Left ventricle myocardium inferior (tissue), 1 donor: ENCODE measurements around the gene CACNA2D1. TPM values are rescaled to one million over a fixed set of nuclear protein-coding genes. Genes with fewer than 3 reads are reported as not detected.

Experiments used
- DNase-seq: peaks from one replicate; pipeline ENCODE4 v3.0.0-alpha.2; 2020
- H3K27ac ChIP-seq: fragments of 200-600 bp; replicated peaks from 2 replicates; pipeline ENCODE4 v1.8.0; 2021
- H3K27me3 ChIP-seq: fragments of 200-600 bp; 2 replicates; pipeline ENCODE4 v1.8.0; 2021; ENCODE audit warnings: low read depth
- H3K36me3 ChIP-seq: fragments of 200-600 bp; 2 replicates; pipeline ENCODE4 v1.8.0; 2021
- H3K4me1 ChIP-seq: fragments of 200-600 bp; 2 replicates; pipeline ENCODE4 v1.8.0; 2021
- H3K4me3 ChIP-seq: fragments of 200-600 bp; 2 replicates; pipeline ENCODE4 v1.8.0; 2021; ENCODE audit warnings: mild to moderate bottlenecking, moderate library complexity
- H3K9me3 ChIP-seq: fragments of 200-600 bp; replicated peaks from 2 replicates; pipeline ENCODE4 v1.8.0; 2021
- intact Hi-C: fragments of 100-400 bp; cut with micrococcal nuclease; formaldehyde crosslinking; loops from one replicate; pipeline ENCODE4 v1.11.0; 2022
- total RNA-seq: library from RNA; stranded (reverse); fragmentation: NEBNext Ultra II Directional; extraction: Animal tissue kit (Norgen Biotek cat#: 25700); gene quantifications from one replicate; pipeline ENCODE4 v1.2.1, GENCODE V29; 2021
- TF ChIP-seq, protein P1 (sequence below): fragments of 200-600 bp; IDR thresholded peaks from 2 replicates; pipeline ENCODE4 v1.8.0; 2021; ENCODE audit warnings: antibody characterized with exemption, mild to moderate bottlenecking, borderline replicate concordance
- donor health status: DM: no; HTN: yes; CAD: no; lungs with severe emphysema.

Gene CACNA2D1
- total RNA-seq, 1 donor from 2014 or later = 64.6 TPM

DNA sequence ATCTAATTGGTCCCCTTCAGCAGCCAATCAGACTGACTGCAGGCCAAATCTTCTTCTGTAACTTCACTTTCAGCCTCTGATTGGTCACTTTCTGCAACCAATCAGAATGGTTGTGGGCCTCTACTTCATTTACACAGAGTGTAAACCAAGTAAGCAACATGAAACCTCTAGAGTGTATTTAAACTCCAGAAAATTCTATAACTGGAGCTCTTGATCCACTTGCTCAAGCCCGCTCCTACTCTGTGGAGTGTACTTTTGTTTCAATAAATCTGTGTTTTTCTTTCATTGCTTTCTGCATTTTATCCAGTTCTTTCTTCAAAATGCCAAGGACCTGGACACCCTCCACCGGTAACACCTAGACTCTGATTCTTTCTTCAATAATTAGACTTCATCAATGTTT is 319.1 kb downstream of the CACNA2D1 start:
- no peak for DNase-seq
- Histone ChIP-seq H3K4me3 (no peak overlapping the region), H3K4me1 (peaks cover 14% of the 10 kb centered on the region), H3K36me3 (peaks cover 5% of the 10 kb centered on the region), H3K9me3 (peaks cover 14% of the 10 kb centered on the region), H3K27me3 (no peaks in the 10 kb centered on the region), H3K27ac (no peak overlapping the region)
- TF ChIP-seq, protein P1, sequence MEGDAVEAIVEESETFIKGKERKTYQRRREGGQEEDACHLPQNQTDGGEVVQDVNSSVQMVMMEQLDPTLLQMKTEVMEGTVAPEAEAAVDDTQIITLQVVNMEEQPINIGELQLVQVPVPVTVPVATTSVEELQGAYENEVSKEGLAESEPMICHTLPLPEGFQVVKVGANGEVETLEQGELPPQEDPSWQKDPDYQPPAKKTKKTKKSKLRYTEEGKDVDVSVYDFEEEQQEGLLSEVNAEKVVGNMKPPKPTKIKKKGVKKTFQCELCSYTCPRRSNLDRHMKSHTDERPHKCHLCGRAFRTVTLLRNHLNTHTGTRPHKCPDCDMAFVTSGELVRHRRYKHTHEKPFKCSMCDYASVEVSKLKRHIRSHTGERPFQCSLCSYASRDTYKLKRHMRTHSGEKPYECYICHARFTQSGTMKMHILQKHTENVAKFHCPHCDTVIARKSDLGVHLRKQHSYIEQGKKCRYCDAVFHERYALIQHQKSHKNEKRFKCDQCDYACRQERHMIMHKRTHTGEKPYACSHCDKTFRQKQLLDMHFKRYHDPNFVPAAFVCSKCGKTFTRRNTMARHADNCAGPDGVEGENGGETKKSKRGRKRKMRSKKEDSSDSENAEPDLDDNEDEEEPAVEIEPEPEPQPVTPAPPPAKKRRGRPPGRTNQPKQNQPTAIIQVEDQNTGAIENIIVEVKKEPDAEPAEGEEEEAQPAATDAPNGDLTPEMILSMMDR = no peak
- intact Hi-C loops = no loop called here

DNA sequence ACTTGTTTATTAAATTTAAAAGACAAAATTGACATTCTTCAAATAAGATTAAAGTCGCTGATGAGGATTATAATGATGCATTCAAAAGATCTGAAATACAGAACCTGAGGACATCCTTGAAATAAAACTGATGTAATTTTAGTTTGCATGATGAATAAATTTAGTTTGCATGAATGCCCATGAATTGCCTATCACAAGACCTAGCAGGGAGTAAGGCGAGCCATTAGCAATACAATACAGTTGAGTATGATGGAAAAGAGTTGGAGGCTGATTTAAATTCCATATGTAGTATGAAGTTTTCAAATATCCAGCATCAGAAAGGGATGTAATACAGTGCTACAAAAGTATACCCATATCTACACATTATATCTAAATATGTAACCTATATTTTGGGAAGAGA is 321.3 kb downstream of the CACNA2D1 start:
- H3K27ac ChIP-seq = no peak overlapping the region
- H3K27me3 ChIP-seq = no peaks in the 10 kb centered on the region
- H3K9me3 ChIP-seq = peaks cover 14% of the 10 kb centered on the region
- H3K4me3 ChIP-seq = no peak overlapping the region
- no peak for DNase-seq
- TF ChIP-seq, protein P1 = no peak
- H3K36me3 ChIP-seq = peaks cover 5% of the 10 kb centered on the region
- no peaks in the 10 kb centered on the region for H3K4me1 ChIP-seq
- intact Hi-C loops = no loop called here

DNA sequence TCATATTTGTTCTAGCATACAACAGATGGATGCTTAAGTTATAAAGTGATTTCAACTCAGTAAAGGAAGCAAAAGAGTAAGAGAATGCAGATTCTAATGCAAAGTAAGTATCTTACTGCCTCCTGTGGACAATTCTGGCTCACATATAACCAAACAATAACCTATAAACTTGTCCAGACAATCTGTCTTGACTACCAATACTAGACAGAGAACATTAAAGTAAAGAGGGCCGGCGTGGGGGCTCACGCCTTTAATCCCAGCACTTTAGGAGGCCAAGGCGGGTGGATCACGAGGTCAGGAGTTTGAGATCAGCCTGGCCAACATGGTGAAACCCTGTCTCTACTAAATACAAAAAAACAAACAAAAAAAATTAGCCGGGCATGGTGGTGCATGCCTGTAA is 329.3 kb downstream of the CACNA2D1 start:
- no peak for DNase-seq
- intact Hi-C loops = no loop called here
- Histone ChIP-seq H3K9me3 (no peaks in the 10 kb centered on the region), H3K4me1 (peaks cover 8% of the 10 kb centered on the region), H3K36me3 (peaks cover 6% of the 10 kb centered on the region), H3K4me3 (no peak overlapping the region), H3K27ac (no peak overlapping the region), H3K27me3 (no peaks in the 10 kb centered on the region)
- TF ChIP-seq, protein P1 = no peak

DNA sequence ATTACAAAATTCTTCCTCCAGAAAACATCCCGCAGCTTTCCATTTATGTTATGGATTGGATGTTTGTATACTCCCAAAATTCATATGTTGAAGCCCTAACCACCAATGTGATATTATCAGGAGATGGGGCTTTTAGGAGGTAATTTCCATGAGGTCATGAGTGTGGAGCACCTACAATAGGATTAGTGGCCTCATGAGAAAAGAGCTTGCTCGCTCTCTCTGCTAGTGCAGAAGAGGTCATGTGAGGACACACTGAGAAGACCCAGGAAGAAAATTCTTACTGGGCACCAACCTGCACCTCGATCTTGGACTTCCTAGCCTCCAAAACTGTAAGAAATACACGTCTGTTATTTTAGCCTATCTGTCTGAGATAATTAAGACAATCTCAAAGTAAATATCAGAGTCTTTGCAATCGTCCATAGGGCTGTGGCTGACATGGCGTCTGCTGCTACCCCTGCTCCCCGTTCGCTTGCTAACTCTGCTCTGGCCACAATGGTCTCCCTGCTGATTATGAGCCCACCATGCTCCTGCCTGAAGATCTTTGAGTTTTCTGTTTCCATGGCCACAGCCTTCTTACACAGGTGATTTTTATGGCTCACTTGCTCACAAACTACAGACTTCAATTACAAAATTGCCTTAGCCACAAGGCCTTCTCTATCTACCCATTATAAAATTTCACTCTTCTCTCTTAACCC is 333.3 kb downstream of the CACNA2D1 start:
- no peak for DNase-seq
- no peaks in the 10 kb centered on the region for H3K27me3 ChIP-seq
- no peaks in the 10 kb centered on the region for H3K9me3 ChIP-seq
- TF ChIP-seq, protein P1 = no peak
- H3K4me3 ChIP-seq = no peak overlapping the region
- H3K36me3 ChIP-seq = no peaks in the 10 kb centered on the region
- intact Hi-C loops = no loop called here
- H3K27ac ChIP-seq = no peak overlapping the region
- peaks cover 12% of the 10 kb centered on the region for H3K4me1 ChIP-seq

DNA sequence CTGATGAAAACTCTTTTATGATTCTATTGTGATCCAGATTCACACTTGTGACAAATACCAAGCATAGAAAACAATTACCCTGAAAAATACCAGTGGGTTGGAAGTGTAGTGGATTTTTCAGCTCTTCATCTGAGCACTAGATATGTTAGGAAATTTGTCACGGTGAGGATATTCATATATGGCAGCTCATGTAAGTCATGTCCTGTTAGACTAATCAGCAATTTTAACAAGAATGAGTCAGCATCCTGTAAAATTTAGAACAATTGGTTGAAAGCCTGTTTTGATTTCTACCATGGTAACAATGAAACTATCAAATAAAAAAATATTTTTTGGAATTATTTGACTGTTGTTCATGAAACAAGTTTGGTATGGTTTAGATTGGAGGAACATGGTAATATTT is 334.3 kb downstream of the CACNA2D1 start:
- Histone ChIP-seq H3K27me3 (no peaks in the 10 kb centered on the region), H3K4me1 (peaks cover 12% of the 10 kb centered on the region), H3K27ac (peak overlapping the region; percentile 15), H3K36me3 (no peaks in the 10 kb centered on the region), H3K4me3 (no peak overlapping the region), H3K9me3 (no peaks in the 10 kb centered on the region)
- intact Hi-C loops = no loop called here
- no peak for DNase-seq
- TF ChIP-seq, protein P1 = no peak
